Prostate gland (tissue), 2 donors: ENCODE results near the gene RIPOR2. TPM values are rescaled to one million over a fixed set of nuclear protein-coding genes. Genes with fewer than 3 reads are reported as not detected.

Experiments
- DNase-seq: peaks from one replicate; pipeline ENCODE4 v3.0.0-alpha.2; 2019; ENCODE audit warnings: low spot score
- H3K27ac ChIP-seq, 2 donors: fragments of 200-600 bp; sonication (generic); 2 replicates each; pipeline ENCODE4 v1.5.1; 2017 to 2019
- H3K27me3 ChIP-seq: fragments of 200-600 bp; sonication (generic); replicated peaks from 2 replicates; pipeline ENCODE4 v1.5.1; 2019; ENCODE audit not compliant: insufficient read depth
- H3K36me3 ChIP-seq, 2 donors: fragments of 200-600 bp; sonication (generic); 1 replicate in 1 of 2; 2 replicates in 1 of 2; pipeline versions ENCODE4 v1.5.1 to v1.8.1; 2017 to 2019
- H3K4me1 ChIP-seq: fragments of 200-600 bp; sonication (generic); replicated peaks from 2 replicates; pipeline ENCODE4 v1.5.1; 2019
- H3K4me3 ChIP-seq, 2 donors: fragments of 200-600 bp; sonication (generic); 2 replicates each; pipeline ENCODE4 v1.5.1; 2017 to 2019
- H3K9me3 ChIP-seq: fragments of 200-600 bp; sonication (generic); 2 replicates; pipeline ENCODE4 v1.5.1; 2017
- CTCF ChIP-seq, 4 experiments: fragments of 200-600 bp in 2 of 4; fragments of 450-650 bp in 2 of 4; sonication (generic) in 2 of 4; IDR thresholded peaks; 1 replicate in 3 of 4; 2 replicates in 1 of 4; pipeline ENCODE4 v1.5.1; 2016 to 2019; ENCODE audit warnings: antibody characterized with exemption in 4 of 4, mild to moderate bottlenecking in 2 of 4, moderate library complexity in 2 of 4
- POLR2A ChIP-seq: fragments of 450-650 bp; IDR thresholded peaks from one replicate; pipeline ENCODE4 v1.6.1; 2016; ENCODE audit warnings: antibody characterized with exemption, mild to moderate bottlenecking
- POLR2AphosphoS5 ChIP-seq: sonication (generic); formaldehyde crosslinking; IDR thresholded peaks from one replicate; pipeline ENCODE4 v1.6.1; 2017; ENCODE audit warnings: antibody characterized with exemption
- WGBS: methylation state at CpG from one replicate; pipeline ENCODE4 v1.1.5; 2018; 5-methylcytosine and 5-hydroxymethylcytosine counted together
- intact Hi-C: fragments of 100-400 bp; cut with DNase I; formaldehyde crosslinking; loops from one replicate; pipeline ENCODE4 v1.14.2; 2022
- total RNA-seq, 2 donors: library from RNA; depleted of rRNA; stranded (reverse); fragments of >200 nt; gene quantifications; one replicate each; pipeline ENCODE4 v1.1.0, GENCODE V29; 2016

Gene RIPOR2
- total RNA-seq, 2 donors from 2014 or later = 16.1 to 23.7 TPM

- Histone ChIP-seq H3K4me3 (no peak overlapping the region), H3K36me3 (no peaks in the 10 kb centered on the region), H3K27me3 (no peaks in the 10 kb centered on the region), H3K9me3 (no peaks in the 10 kb centered on the region), H3K27ac (no peak overlapping the region), H3K4me1 (no peaks in the 10 kb centered on the region)
- intact Hi-C loops = no loop called here
- TF ChIP-seq POLR2A = no peak
- no peak for TF ChIP-seq CTCF (IDR thresholded peaks at IDR 0.05)
- TF ChIP-seq POLR2AphosphoS5 = no peak
- 86% methylated on average over 2 of the region's 2 CpGs for WGBS
- DNase-seq = no peak
Measured at GRCh38 chr6:24861934-24862333, 73.8 kb downstream of the RIPOR2 start.

- Histone ChIP-seq H3K27ac (no peak overlapping the region), H3K4me1 (peaks cover 6% of the 10 kb centered on the region), H3K36me3 (no peaks in the 10 kb centered on the region), H3K27me3 (no peaks in the 10 kb centered on the region), H3K4me3 (no peak overlapping the region), H3K9me3 (no peaks in the 10 kb centered on the region)
- DNase-seq = no peak
- 80% methylated on average over 6 of the region's 6 CpGs for WGBS
- intact Hi-C loops = loop anchor here (5.0 kb wide), 1 partner anchor 213 kb away; no protein-coding TSS in a partner anchor
- TF ChIP-seq CTCF (IDR thresholded peaks at IDR 0.05) (no peak), POLR2AphosphoS5 (no peak), POLR2A (no peak)
Measured at GRCh38 chr6:24859608-24860200, 76.1 kb downstream of the RIPOR2 start.

- intact Hi-C loops = loop anchor here (5.0 kb wide), 1 partner anchor 213 kb away; no protein-coding TSS in a partner anchor
- DNase-seq = no peak
- no peak for TF ChIP-seq POLR2A
- TF ChIP-seq POLR2AphosphoS5 = no peak
Measured at GRCh38 chr6:24859132-24859531, 76.6 kb downstream of the RIPOR2 start.

GRCh38 chr6:24858177-24858653 is 77.5 kb downstream of the RIPOR2 start:
- H3K9me3 ChIP-seq = no peaks in the 10 kb centered on the region
- no peak overlapping the region for H3K27ac ChIP-seq
- no peak overlapping the region for H3K4me3 ChIP-seq
- 61% methylated on average over 1 of the region's 1 CpG for WGBS
- peak; percentile 37 for TF ChIP-seq POLR2AphosphoS5
- no peak for TF ChIP-seq POLR2A
- no peak for TF ChIP-seq CTCF (IDR thresholded peaks at IDR 0.05)
- intact Hi-C loops = loop anchor here (5.0 kb wide), 1 partner anchor 214 kb away; no protein-coding TSS in a partner anchor
- H3K4me1 ChIP-seq = peaks cover 6% of the 10 kb centered on the region
- no peak for DNase-seq
- no peaks in the 10 kb centered on the region for H3K36me3 ChIP-seq
- H3K27me3 ChIP-seq = no peaks in the 10 kb centered on the region

More at GRCh38 chr6:24859132-24859531, 76.6 kb downstream of the RIPOR2 start:
- Histone ChIP-seq H3K9me3 (no peaks in the 10 kb centered on the region), H3K4me3 (no peak overlapping the region), H3K27me3 (no peaks in the 10 kb centered on the region), H3K27ac (no peak overlapping the region), H3K36me3 (no peaks in the 10 kb centered on the region), H3K4me1 (peaks cover 6% of the 10 kb centered on the region)
- WGBS = 87% methylated on average over 5 of the region's 5 CpGs

GRCh38 chr6:24856901-24857670 is 78.7 kb downstream of the RIPOR2 start:
- 88% methylated on average over 7 of the region's 7 CpGs for WGBS
- Histone ChIP-seq H3K4me1 (peaks cover 6% of the 10 kb centered on the region), H3K27ac (no peak overlapping the region), H3K36me3 (no peaks in the 10 kb centered on the region), H3K27me3 (no peaks in the 10 kb centered on the region), H3K4me3 (no peak overlapping the region), H3K9me3 (no peaks in the 10 kb centered on the region)
- intact Hi-C loops = loop anchor here (2.0 to 5.0 kb wide), 2 partner anchors 134 to 215 kb away; no protein-coding TSS in a partner anchor
- no peak for DNase-seq
- TF ChIP-seq POLR2A = no peak
- no peak for TF ChIP-seq CTCF (IDR thresholded peaks at IDR 0.05)
- TF ChIP-seq POLR2AphosphoS5 = no peak
